ENCODE results near the gene KARS1.

The KARS1 gene

DNA sequence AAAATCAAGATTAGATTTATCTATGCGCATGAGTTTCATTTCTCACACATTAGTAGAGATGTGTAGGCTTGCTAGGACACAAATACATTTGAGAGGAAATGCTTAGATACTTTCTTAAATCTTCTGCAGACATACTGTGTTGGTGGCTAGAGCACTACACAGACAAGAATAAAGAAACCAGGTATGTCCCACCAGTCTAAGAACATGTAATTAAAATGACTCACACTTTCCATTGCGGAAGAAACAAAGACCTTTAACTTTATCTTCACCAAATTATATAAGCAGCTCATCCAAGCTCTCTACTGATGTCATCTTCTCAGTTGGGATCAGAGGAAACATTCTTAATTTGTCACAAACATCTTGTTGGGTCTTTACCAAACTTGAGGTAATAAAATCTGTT lies 68.7 kb downstream of the KARS1 start:
- DNase-seq, result no peak

GRCh38 chr16:75578212-75578611 lies 69.3 kb downstream of the KARS1 start:
- no peak for DNase-seq
